OCI-LY7 (cell line): ENCODE results near the gene TESMIN. TPM values are rescaled to one million over a fixed set of nuclear protein-coding genes. Genes with fewer than 3 reads are reported as not detected.

ENCODE experiments used
- BruUV-seq: library from RNA; stranded (reverse); fragments of 400-500 nt; replicated peaks from 2 replicates; lab custom pipeline; 2021; lab: Mats Ljungman, UMichigan
- CTCF ChIA-PET: fragments of 300-600 bp; sonication (Branson Sonifier 250); formaldehyde crosslinking; loops from one replicate; lab custom pipeline; 2022; ENCODE audit warnings: antibody characterized with exemption; ENCODE audit not compliant: unreplicated experiment; lab: Charles Lee
- POLR2A ChIA-PET: fragments of 300-600 bp; sonication (Branson Sonifier 250); formaldehyde crosslinking; loops from one replicate; lab custom pipeline; 2022; ENCODE audit warnings: antibody characterized with exemption; lab: Charles Lee
- DNase-seq: peaks from one replicate; pipeline ENCODE4 v3.0.0-alpha.2; 2015; ENCODE audit warnings: low spot score
- H2AFZ ChIP-seq: fragments of 200-600 bp; sonication (generic), shearing (Covaris generic); 2 replicates; pipeline ENCODE4 v1.6.1; 2014; ENCODE audit warnings: mild to moderate bottlenecking, antibody characterized with exemption, low read length, moderate library complexity
- H3K27ac ChIP-seq: fragments of 200-600 bp; sonication (generic); 2 replicates; pipeline ENCODE4 v1.5.1; 2014; ENCODE audit warnings: mixed run types, low read depth, mild to moderate bottlenecking, moderate library complexity, low read length, inconsistent platforms; ENCODE audit not compliant: poor library complexity, severe bottlenecking
- H3K36me3 ChIP-seq: fragments of 200-600 bp; sonication (generic); 2 replicates; pipeline ENCODE4 v1.6.1; 2014; ENCODE audit warnings: mild to moderate bottlenecking, antibody characterized with exemption, low read length, moderate library complexity, mixed read lengths; ENCODE audit not compliant: insufficient read depth
- H3K4me1 ChIP-seq: fragments of 200-600 bp; sonication (generic); 2 replicates; pipeline ENCODE4 v1.5.1; 2014; ENCODE audit warnings: mild to moderate bottlenecking, low read length; ENCODE audit not compliant: insufficient read depth, poor library complexity, severe bottlenecking
- H3K4me2 ChIP-seq: fragments of 200-600 bp; sonication (generic); 2 replicates; pipeline ENCODE4 v1.6.1; 2014; ENCODE audit warnings: mild to moderate bottlenecking, low read length
- H3K4me3 ChIP-seq: fragments of 200-600 bp; sonication (generic); 2 replicates; pipeline ENCODE4 v1.5.1; 2014; ENCODE audit warnings: mild to moderate bottlenecking, low read depth, low read length; ENCODE audit not compliant: poor library complexity, severe bottlenecking
- H3K79me2 ChIP-seq: fragments of 200-600 bp; sonication (generic); 2 replicates; pipeline ENCODE4 v1.6.1; 2016; ENCODE audit warnings: low read depth, mild to moderate bottlenecking, low read length, moderate library complexity, mixed read lengths; ENCODE audit not compliant: insufficient read depth
- H3K9me2 ChIP-seq: fragments of 200-600 bp; sonication (generic); 2 replicates; pipeline ENCODE4 v1.6.1; 2016; ENCODE audit warnings: mild to moderate bottlenecking, low read length, mixed read lengths; ENCODE audit not compliant: insufficient read depth
- H3K9me3 ChIP-seq: fragments of 200-600 bp; sonication (generic); 2 replicates; pipeline ENCODE4 v1.6.1; 2014; ENCODE audit warnings: mild to moderate bottlenecking, mixed run types, low read length, mixed read lengths
- H4K20me1 ChIP-seq: fragments of 200-600 bp; sonication (generic); 2 replicates; pipeline ENCODE4 v1.6.1; 2014; ENCODE audit warnings: mild to moderate bottlenecking, antibody characterized with exemption, low read length, moderate library complexity, mixed read lengths; ENCODE audit not compliant: insufficient read depth
- EZH2phosphoT487 ChIP-seq: fragments of 200-600 bp; sonication (generic); IDR thresholded peaks from 2 replicates; pipeline ENCODE4 v1.6.1; 2018; ENCODE audit warnings: low read depth, borderline replicate concordance, mild to moderate bottlenecking, mixed run types, antibody characterized with exemption, low read length, moderate library complexity, mixed read lengths
- intact Hi-C: fragments of 100-400 bp; cut with micrococcal nuclease; formaldehyde crosslinking; loops from one replicate; pipeline ENCODE4 v1.10.0; 2022; ENCODE audit not compliant: unreplicated experiment
- total RNA-seq, 2 experiments: library from RNA; depleted of rRNA in 1 of 2; stranded (reverse); fragments of >200 nt in 1 of 2; shearing (Covaris generic) in 1 of 2; gene quantifications; 2 replicates each; pipeline ENCODE4 v1.2.3, GENCODE V29; 2014 to 2022
- TF ChIP-seq, protein P1 (sequence below): fragments of 200-600 bp; sonication (generic); conservative IDR thresholded peaks from 2 replicates; pipeline ENCODE4 v1.5.1; 2014; ENCODE audit warnings: mild to moderate bottlenecking, antibody characterized with exemption, low read length, moderate library complexity, mixed read lengths

The TESMIN gene
- total RNA-seq, 2 experiments from 2014 or later = 13.0 to 19.4 TPM

DNA sequence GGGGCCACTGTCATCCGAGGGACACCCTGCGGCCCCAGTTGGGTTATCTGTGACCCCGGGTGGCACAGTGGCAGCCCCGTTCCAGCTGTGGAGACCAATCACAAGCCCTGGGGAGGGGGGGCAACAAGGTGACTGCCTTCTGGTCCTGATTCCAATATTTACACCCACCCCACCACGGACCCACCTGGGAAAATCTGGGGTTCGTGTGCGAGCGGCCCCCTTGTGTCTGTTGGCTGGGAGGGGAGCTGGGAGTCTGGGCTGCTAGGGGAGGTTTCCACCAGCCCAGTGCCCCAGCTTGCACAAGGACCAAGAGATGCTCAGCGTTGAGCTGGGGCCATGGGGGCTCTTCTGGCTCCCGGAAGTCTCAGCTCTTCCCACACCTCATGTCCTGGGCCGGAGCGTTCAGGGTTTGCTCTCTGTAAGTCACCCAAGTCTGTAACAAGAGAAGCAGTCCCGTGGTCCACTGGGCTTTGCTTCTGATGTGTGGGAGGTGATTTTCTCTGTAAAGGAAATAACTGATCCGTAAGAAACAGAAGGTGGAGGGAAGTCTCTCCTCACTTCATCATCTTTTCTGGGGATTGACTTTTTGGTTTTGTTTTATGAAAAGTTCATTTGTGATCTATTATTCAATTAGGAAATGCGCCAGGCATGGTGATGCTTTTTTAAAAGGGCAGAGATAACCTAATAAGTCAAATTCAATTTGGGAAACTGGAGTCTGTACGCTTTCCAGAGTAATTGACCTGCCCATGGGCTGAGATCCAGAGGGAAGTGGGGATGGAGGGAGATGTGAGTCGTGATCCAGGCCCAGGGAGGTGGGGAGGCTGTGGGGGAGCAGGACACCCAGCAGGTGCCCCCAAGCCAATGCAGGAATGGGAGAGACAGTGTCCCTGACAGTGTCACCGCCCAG is 89.4 kb downstream of the TESMIN start:
- no peaks in the 10 kb centered on the region for H4K20me1 ChIP-seq
- CTCF ChIA-PET = no interaction called here
- no TSS peak for BruUV-seq

DNA sequence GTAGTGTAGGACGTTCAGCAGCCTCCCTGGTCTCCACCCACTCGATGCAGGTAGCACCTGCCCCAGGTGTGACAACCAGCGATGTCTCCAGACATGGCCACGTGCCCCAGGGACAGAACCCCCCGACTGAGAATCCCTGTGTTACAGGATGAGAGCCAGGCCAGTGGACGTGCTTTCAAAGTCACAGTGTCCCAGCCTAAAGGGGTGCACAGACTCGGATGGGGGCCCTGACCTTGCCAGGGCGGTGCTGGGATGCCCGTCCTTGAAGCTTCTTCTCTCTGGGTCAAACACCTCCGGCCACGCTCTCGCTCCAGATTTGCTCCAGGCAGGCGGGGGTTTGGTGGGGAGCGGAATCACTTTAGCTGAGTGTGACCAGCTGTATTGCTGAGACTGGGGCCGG is 90.3 kb downstream of the TESMIN start:
- H3K4me1 ChIP-seq = no peaks in the 10 kb centered on the region
- no TSS peak for BruUV-seq
- no peaks in the 10 kb centered on the region for H3K36me3 ChIP-seq
- H3K79me2 ChIP-seq = no peaks in the 10 kb centered on the region
- H3K4me3 ChIP-seq = no peak overlapping the region
- TF ChIP-seq, protein P1, sequence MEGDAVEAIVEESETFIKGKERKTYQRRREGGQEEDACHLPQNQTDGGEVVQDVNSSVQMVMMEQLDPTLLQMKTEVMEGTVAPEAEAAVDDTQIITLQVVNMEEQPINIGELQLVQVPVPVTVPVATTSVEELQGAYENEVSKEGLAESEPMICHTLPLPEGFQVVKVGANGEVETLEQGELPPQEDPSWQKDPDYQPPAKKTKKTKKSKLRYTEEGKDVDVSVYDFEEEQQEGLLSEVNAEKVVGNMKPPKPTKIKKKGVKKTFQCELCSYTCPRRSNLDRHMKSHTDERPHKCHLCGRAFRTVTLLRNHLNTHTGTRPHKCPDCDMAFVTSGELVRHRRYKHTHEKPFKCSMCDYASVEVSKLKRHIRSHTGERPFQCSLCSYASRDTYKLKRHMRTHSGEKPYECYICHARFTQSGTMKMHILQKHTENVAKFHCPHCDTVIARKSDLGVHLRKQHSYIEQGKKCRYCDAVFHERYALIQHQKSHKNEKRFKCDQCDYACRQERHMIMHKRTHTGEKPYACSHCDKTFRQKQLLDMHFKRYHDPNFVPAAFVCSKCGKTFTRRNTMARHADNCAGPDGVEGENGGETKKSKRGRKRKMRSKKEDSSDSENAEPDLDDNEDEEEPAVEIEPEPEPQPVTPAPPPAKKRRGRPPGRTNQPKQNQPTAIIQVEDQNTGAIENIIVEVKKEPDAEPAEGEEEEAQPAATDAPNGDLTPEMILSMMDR = no peak
- TF ChIP-seq EZH2phosphoT487 = no peak
- H2AFZ ChIP-seq = no peak overlapping the region
- H3K9me3 ChIP-seq = no peaks in the 10 kb centered on the region
- no peaks in the 10 kb centered on the region for H4K20me1 ChIP-seq
- no peak for DNase-seq
- H3K27ac ChIP-seq = no peak overlapping the region
- ChIA-PET POLR2A (no interaction called here), CTCF (no interaction called here)
- intact Hi-C loops = no loop called here
- H3K9me2 ChIP-seq = no peaks in the 10 kb centered on the region
- H3K4me2 ChIP-seq = no peak overlapping the region

More for the DNA sequence above, 89.4 kb downstream of the TESMIN start:
- H3K79me2 ChIP-seq = no peaks in the 10 kb centered on the region
- H3K9me2 ChIP-seq = no peaks in the 10 kb centered on the region
- no peaks in the 10 kb centered on the region for H3K9me3 ChIP-seq
- no peak for DNase-seq
- intact Hi-C loops = no loop called here
- no peaks in the 10 kb centered on the region for H3K4me1 ChIP-seq
- no peak overlapping the region for H2AFZ ChIP-seq
- H3K36me3 ChIP-seq = no peaks in the 10 kb centered on the region
- TF ChIP-seq, protein P1 = no peak
- TF ChIP-seq EZH2phosphoT487 = no peak
- H3K4me2 ChIP-seq = no peak overlapping the region
- POLR2A ChIA-PET = no interaction called here
- no peak overlapping the region for H3K27ac ChIP-seq
- no peak overlapping the region for H3K4me3 ChIP-seq
